ENCODE measurements around the gene CPNE4. TPM values are rescaled to one million over a fixed set of nuclear protein-coding genes. Genes with fewer than 3 reads are reported as not detected.
A peak's percentile ranks its signal among the peaks of the same experiment; 100 is the strongest.

CPNE4 gene
- total RNA-seq, 1 experiment from 2014 or later = not detected

DNA sequence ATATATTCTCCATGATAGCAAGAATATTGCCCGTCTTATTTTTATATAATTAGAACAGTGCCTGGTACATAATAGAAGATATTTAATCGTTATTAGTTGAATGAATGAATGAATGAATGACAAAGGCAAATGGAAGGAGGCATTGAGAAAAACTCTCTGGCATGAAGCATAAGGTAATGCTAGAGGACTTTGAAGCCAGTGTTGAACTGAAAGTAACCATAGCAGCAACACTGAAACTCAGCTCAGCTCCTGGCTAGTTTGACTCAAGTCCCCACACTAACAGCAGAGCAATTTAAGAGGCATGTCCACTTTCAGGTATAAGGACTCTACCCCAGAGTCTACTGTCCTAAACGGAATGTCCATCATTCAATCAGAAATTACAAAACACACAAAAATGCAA lies 227.0 kb downstream of the CPNE4 start:
- peaks cover 11% of the 10 kb centered on the region for H3K4me1 ChIP-seq (ENCODE audit: low read length)
- no peak for DNase-seq
- H3K4me3 ChIP-seq (ENCODE audit: low read length) = no peak overlapping the region
- no peaks in the 10 kb centered on the region for H4K20me1 ChIP-seq (ENCODE audit: insufficient read depth, low read depth, low read length)
- H3K79me2 ChIP-seq (ENCODE audit: low read length) = no peaks in the 10 kb centered on the region
- no peaks in the 10 kb centered on the region for H3K9me3 ChIP-seq (ENCODE audit: low read length)
- H3K4me2 ChIP-seq (ENCODE audit: low read depth, low read length, poor library complexity, severe bottlenecking) = no peak overlapping the region
- H3K27me3 ChIP-seq (ENCODE audit: low read length) = no peaks in the 10 kb centered on the region
- H2AFZ ChIP-seq (ENCODE audit: low read length) = no peak overlapping the region
- no peak overlapping the region for H3K27ac ChIP-seq (ENCODE audit: low read length)
- H3K36me3 ChIP-seq (ENCODE audit: insufficient read depth, low read length) = no peaks in the 10 kb centered on the region
- H3K9me2 ChIP-seq (replicated peaks; ENCODE audit: insufficient read depth, low read length) = no peaks in the 10 kb centered on the region
- no peak overlapping the region for H3K9ac ChIP-seq (ENCODE audit: low read length)

DNA sequence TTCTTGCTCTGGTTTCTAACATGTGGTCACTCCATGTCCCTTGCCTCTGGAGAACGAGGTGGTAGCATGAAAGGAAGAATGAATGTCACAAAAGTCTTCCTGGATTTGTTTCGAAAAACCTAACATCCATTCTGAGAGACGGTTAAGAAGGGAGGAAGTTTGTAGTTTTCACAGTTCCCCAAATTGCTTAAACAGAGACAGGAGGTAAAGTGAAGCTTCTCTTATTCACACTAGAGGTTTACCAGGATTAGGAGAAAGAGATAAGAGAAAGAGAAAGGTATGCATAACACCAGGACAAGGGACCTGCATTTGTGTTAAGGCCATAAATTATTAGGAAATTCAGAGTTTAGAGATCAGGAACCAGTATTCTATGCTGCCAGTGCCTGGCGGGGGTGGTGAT lies 228.1 kb downstream of the CPNE4 start:
- no peaks in the 10 kb centered on the region for H4K20me1 ChIP-seq (ENCODE audit: insufficient read depth, low read depth, low read length)
- no peak overlapping the region for H3K9ac ChIP-seq (ENCODE audit: low read length)
- no peaks in the 10 kb centered on the region for H3K9me3 ChIP-seq (ENCODE audit: low read length)
- DNase-seq = no peak
- no peak overlapping the region for H3K4me3 ChIP-seq (ENCODE audit: low read length)
- H3K79me2 ChIP-seq (ENCODE audit: low read length) = no peaks in the 10 kb centered on the region
- H3K4me1 ChIP-seq (ENCODE audit: low read length) = peaks cover 10% of the 10 kb centered on the region
- no peak overlapping the region for H2AFZ ChIP-seq (ENCODE audit: low read length)
- no peak overlapping the region for H3K27ac ChIP-seq (ENCODE audit: low read length)
- no peaks in the 10 kb centered on the region for H3K36me3 ChIP-seq (ENCODE audit: insufficient read depth, low read length)
- no peaks in the 10 kb centered on the region for H3K27me3 ChIP-seq (ENCODE audit: low read length)
- no peaks in the 10 kb centered on the region for H3K9me2 ChIP-seq (replicated peaks; ENCODE audit: insufficient read depth, low read length)
- H3K4me2 ChIP-seq (ENCODE audit: low read depth, low read length, poor library complexity, severe bottlenecking) = no peak overlapping the region

GRCh38 chr3:131804565-131805133 lies 230.2 kb downstream of the CPNE4 start:
- no peaks in the 10 kb centered on the region for H3K27me3 ChIP-seq (ENCODE audit: low read length)
- no peak overlapping the region for H2AFZ ChIP-seq (ENCODE audit: low read length)
- no peaks in the 10 kb centered on the region for H3K9me3 ChIP-seq (ENCODE audit: low read length)
- H3K36me3 ChIP-seq (ENCODE audit: insufficient read depth, low read length) = no peaks in the 10 kb centered on the region
- no peak overlapping the region for H3K9ac ChIP-seq (ENCODE audit: low read length)
- DNase-seq = no peak
- H3K27ac ChIP-seq (ENCODE audit: low read length) = no peak overlapping the region
- H3K79me2 ChIP-seq (ENCODE audit: low read length) = no peaks in the 10 kb centered on the region
- no peaks in the 10 kb centered on the region for H3K9me2 ChIP-seq (replicated peaks; ENCODE audit: insufficient read depth, low read length)
- no peaks in the 10 kb centered on the region for H4K20me1 ChIP-seq (ENCODE audit: insufficient read depth, low read depth, low read length)
- peaks cover 5% of the 10 kb centered on the region for H3K4me1 ChIP-seq (ENCODE audit: low read length)
- H3K4me3 ChIP-seq (ENCODE audit: low read length) = no peak overlapping the region
- H3K4me2 ChIP-seq (ENCODE audit: low read depth, low read length, poor library complexity, severe bottlenecking) = no peak overlapping the region

DNA sequence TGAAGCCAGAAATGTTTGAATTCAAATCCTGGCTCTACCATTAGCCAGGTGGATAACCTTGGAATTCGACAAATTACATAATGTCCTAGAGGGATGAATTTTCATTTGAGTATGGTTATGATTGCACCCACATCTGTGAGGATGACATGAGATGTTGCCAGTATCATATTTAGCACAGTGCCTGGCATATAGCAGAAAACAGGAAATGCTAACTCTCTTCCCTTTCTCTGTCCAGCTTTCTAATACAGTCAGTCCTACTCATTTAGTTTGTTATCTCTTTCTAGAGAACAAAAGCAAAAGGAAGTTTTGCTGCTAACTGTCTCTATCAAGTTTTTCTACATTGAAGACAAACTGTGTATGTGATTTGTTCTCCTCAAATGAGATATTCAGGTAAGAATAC lies 231.7 kb downstream of the CPNE4 start:
- no peaks in the 10 kb centered on the region for H3K27me3 ChIP-seq (ENCODE audit: low read length)
- no peak overlapping the region for H3K4me3 ChIP-seq (ENCODE audit: low read length)
- H3K36me3 ChIP-seq (ENCODE audit: insufficient read depth, low read length) = no peaks in the 10 kb centered on the region
- H3K9ac ChIP-seq (ENCODE audit: low read length) = no peak overlapping the region
- H2AFZ ChIP-seq (ENCODE audit: low read length) = no peak overlapping the region
- peaks cover 4% of the 10 kb centered on the region for H3K4me1 ChIP-seq (ENCODE audit: low read length)
- no peak for DNase-seq
- no peaks in the 10 kb centered on the region for H3K79me2 ChIP-seq (ENCODE audit: low read length)
- H3K27ac ChIP-seq (ENCODE audit: low read length) = no peak overlapping the region
- no peaks in the 10 kb centered on the region for H4K20me1 ChIP-seq (ENCODE audit: insufficient read depth, low read depth, low read length)
- no peaks in the 10 kb centered on the region for H3K9me2 ChIP-seq (replicated peaks; ENCODE audit: insufficient read depth, low read length)
- no peak overlapping the region for H3K4me2 ChIP-seq (ENCODE audit: low read depth, low read length, poor library complexity, severe bottlenecking)
- H3K9me3 ChIP-seq (ENCODE audit: low read length) = no peaks in the 10 kb centered on the region

DNA sequence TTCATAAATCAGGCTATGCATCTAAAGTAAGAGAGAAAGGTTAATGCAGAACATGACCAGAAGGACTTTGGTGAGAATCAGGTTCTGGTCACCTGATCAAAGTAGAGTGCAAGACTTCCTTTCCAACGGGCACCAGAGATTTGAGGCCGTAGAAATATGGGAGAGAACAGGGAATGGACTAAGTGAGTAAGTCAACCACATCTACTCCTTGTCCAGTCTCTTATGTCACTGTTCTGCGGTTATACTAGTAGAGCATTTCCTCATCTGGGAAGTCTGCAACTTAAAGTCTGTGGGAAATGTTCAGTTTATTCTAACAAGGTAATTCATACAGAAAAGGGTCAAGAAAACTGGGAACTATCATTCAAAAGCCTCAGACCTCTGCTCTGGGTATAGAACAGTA lies 232.8 kb downstream of the CPNE4 start:
- Histone ChIP-seq H3K9ac (ENCODE audit: low read length) (no peak overlapping the region), H2AFZ (ENCODE audit: low read length) (no peak overlapping the region), H3K4me3 (ENCODE audit: low read length) (no peak overlapping the region), H3K4me1 (ENCODE audit: low read length) (peaks cover 14% of the 10 kb centered on the region), H4K20me1 (ENCODE audit: insufficient read depth, low read depth, low read length) (no peaks in the 10 kb centered on the region), H3K79me2 (ENCODE audit: low read length) (no peaks in the 10 kb centered on the region), H3K9me3 (ENCODE audit: low read length) (no peaks in the 10 kb centered on the region), H3K27me3 (ENCODE audit: low read length) (no peaks in the 10 kb centered on the region), H3K27ac (ENCODE audit: low read length) (no peak overlapping the region), H3K4me2 (ENCODE audit: low read depth, low read length, poor library complexity, severe bottlenecking) (no peak overlapping the region), H3K36me3 (ENCODE audit: insufficient read depth, low read length) (no peaks in the 10 kb centered on the region), H3K9me2 (replicated peaks; ENCODE audit: insufficient read depth, low read length) (no peaks in the 10 kb centered on the region)
- DNase-seq = no peak

DNA sequence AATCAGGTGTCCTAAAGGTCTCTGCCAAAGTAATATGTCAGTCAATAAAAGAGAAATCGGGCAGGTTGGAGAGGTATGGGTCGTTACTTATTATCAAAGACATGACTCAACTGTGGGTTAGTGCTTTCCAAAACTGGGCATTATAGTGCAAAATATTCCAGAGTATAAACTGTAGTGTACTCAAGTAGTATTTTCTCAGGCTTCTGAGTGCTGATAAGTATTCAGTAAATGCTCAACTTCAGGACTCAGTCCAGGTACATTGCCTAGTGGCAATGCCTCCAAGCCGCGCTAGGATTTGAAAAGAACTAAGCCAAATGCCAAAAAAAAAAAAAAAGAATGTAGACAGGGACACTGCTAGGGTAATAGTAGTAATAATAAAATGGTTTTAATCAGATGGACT lies 233.2 kb downstream of the CPNE4 start:
- H2AFZ ChIP-seq (ENCODE audit: low read length) = no peak overlapping the region
- H4K20me1 ChIP-seq (ENCODE audit: insufficient read depth, low read depth, low read length) = no peaks in the 10 kb centered on the region
- H3K9ac ChIP-seq (ENCODE audit: low read length) = no peak overlapping the region
- no peaks in the 10 kb centered on the region for H3K9me2 ChIP-seq (replicated peaks; ENCODE audit: insufficient read depth, low read length)
- no peak overlapping the region for H3K27ac ChIP-seq (ENCODE audit: low read length)
- H3K4me2 ChIP-seq (ENCODE audit: low read depth, low read length, poor library complexity, severe bottlenecking) = no peak overlapping the region
- no peak for DNase-seq
- H3K27me3 ChIP-seq (ENCODE audit: low read length) = no peaks in the 10 kb centered on the region
- H3K4me1 ChIP-seq (ENCODE audit: low read length) = peaks cover 19% of the 10 kb centered on the region
- H3K36me3 ChIP-seq (ENCODE audit: insufficient read depth, low read length) = no peaks in the 10 kb centered on the region
- H3K79me2 ChIP-seq (ENCODE audit: low read length) = no peaks in the 10 kb centered on the region
- H3K9me3 ChIP-seq (ENCODE audit: low read length) = no peaks in the 10 kb centered on the region
- H3K4me3 ChIP-seq (ENCODE audit: low read length) = no peak overlapping the region

- no peak overlapping the region for H2AFZ ChIP-seq (ENCODE audit: low read length)
- no peaks in the 10 kb centered on the region for H3K27me3 ChIP-seq (ENCODE audit: low read length)
- H3K9ac ChIP-seq (ENCODE audit: low read length) = no peak overlapping the region
- H3K9me3 ChIP-seq (ENCODE audit: low read length) = no peaks in the 10 kb centered on the region
- peaks cover 37% of the 10 kb centered on the region for H3K4me1 ChIP-seq (ENCODE audit: low read length)
- no peaks in the 10 kb centered on the region for H3K36me3 ChIP-seq (ENCODE audit: insufficient read depth, low read length)
- H3K4me3 ChIP-seq (ENCODE audit: low read length) = no peak overlapping the region
- H3K9me2 ChIP-seq (replicated peaks; ENCODE audit: insufficient read depth, low read length) = no peaks in the 10 kb centered on the region
- H3K27ac ChIP-seq (ENCODE audit: low read length) = no peak overlapping the region
- peak; percentile 48 for DNase-seq
- peak overlapping the region; percentile 79 for H3K4me2 ChIP-seq (ENCODE audit: low read depth, low read length, poor library complexity, severe bottlenecking)
- H4K20me1 ChIP-seq (ENCODE audit: insufficient read depth, low read depth, low read length) = no peaks in the 10 kb centered on the region
- no peaks in the 10 kb centered on the region for H3K79me2 ChIP-seq (ENCODE audit: low read length)
Measured at GRCh38 chr3:131797776-131798175, 237.0 kb downstream of the CPNE4 start.

- H3K4me2 ChIP-seq (ENCODE audit: low read depth, low read length, poor library complexity, severe bottlenecking) = peak overlapping the region; percentile 79
- H3K9me3 ChIP-seq (ENCODE audit: low read length) = no peaks in the 10 kb centered on the region
- H3K9me2 ChIP-seq (replicated peaks; ENCODE audit: insufficient read depth, low read length) = no peaks in the 10 kb centered on the region
- 0 out of 2 replicates have a peak overlapping the region, but pooled peaks have one; percentile 25 for H3K9ac ChIP-seq (ENCODE audit: low read length)
- H3K4me1 ChIP-seq (ENCODE audit: low read length) = peaks cover 37% of the 10 kb centered on the region
- H4K20me1 ChIP-seq (ENCODE audit: insufficient read depth, low read depth, low read length) = no peaks in the 10 kb centered on the region
- no peaks in the 10 kb centered on the region for H3K79me2 ChIP-seq (ENCODE audit: low read length)
- H2AFZ ChIP-seq (ENCODE audit: low read length) = no peak overlapping the region
- peak; percentile 92 for DNase-seq
- H3K27ac ChIP-seq (ENCODE audit: low read length) = peak overlapping the region; percentile 82
- peak overlapping the region; percentile 49 for H3K4me3 ChIP-seq (ENCODE audit: low read length)
- no peaks in the 10 kb centered on the region for H3K27me3 ChIP-seq (ENCODE audit: low read length)
- H3K36me3 ChIP-seq (ENCODE audit: insufficient read depth, low read length) = no peaks in the 10 kb centered on the region
Measured at GRCh38 chr3:131796558-131797198, 238.1 kb downstream of the CPNE4 start.
